Camera-type eye (tissue), 1 donor: ENCODE measurements around the gene GLTP. TPM values are rescaled to one million over a fixed set of nuclear protein-coding genes. Genes with fewer than 3 reads are reported as not detected.

Source experiments
- total RNA-seq: library from RNA; depleted of rRNA; stranded (reverse); fragments of >200 nt; gene quantifications from one replicate; pipeline ENCODE4 v1.2.3, GENCODE V29; 2014

GLTP gene
- 46.0 TPM for total RNA-seq

GRCh38 chr12:109880043-109880931 lies at the start of gene GLTP:
Gene GLTP (minus strand): TSS chr12:109880541. CDS start chr12:109880374, 167 bp downstream.

DNA sequence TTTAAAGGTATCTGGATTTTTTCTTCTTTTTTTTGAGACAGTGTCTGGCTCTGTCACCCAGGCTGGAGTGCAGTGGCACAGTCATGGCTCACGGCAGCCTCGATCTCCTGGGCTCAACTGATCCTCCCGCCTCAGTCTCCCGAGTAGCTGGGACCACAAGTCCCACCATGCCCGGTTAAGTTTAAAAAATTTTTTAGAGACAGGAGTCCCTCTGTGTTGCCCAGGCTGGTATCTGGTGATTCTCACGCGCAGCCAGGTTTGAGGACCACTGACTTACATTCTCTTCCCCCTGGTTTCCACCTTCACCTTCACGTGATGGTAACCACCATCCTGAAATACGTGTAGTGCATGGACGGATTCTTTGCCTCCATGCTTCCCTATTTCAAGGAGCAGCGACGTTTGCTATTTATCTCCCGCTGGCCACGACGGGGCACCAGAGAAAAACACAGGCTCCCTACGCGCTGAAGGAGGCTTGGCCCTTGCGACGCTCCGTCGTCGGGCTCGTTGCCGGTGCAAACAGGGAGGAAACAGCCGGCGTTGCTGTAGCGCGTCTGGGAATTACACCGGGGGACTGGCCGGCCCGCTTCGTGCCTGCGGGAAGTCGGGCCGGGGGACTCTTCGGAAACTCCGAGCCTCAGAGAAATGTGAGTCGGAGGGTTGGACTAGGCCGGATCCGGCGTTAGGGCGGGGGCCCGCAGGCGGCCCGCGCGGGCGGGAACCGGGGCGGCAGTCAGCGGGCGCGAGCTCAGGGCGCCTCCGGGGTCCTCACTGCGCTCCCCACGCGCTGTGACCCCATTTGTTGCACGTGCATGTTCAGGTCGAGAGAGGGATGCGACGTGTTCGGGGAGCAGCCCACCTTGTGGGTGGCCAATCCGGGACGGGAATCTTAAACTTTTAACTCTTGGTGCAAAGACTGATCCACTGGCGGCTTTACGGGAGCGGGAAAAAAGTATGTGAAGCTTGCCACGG lies 19.7 kb upstream of the GLTP start, which contains the start of gene TCHP:
Gene TCHP, plus strand, starts transcription at position 492 of the 969 bp plus-strand sequence. CDS start 2,753 bp downstream, outside the sequence.

DNA sequence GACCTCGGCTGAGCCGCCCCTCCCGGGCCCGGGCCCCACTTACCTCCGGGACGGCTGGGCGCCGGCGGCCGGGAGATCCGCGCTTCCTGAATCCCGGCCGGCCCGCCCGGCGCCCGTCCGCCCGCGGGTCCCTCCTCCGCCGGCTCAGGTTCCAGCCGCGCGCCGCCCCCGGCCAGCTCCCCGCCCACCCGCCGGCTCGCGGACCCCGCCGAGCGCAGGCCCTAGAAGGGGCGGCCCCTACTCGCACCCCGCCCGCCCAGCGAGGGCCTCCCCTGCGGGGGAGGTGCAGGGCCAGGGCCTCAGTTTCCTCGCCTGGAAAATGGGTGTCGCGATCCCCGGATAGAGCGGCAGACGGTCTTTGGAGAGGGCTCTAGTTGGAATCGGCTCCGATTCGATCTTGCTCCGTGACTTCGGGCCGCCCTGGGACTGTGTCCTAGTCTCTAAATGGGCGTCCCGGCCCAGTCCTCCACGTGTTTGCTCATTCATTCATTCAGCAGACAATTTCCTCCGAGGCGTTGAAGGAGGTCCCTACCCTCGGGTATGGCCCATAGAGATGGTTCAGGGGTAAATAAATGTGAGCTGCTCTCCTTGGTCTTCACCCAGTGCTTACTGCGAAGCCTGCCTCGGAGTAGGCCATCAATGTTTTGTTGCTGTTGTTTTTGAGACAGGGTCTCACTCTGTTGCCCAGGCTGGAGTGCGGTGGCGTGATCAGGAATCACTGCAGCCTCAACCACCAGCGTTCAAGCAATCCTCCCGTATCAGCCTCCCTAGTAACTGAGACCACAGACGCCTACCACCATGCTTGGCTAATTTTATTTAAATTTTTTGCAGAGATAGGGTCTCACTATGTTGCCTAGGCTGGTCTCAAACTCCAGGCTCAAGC lies 46.8 kb downstream of the GLTP start, which contains the start of gene TRPV4:
Gene TRPV4, minus strand, starts transcription at position 92 of the 883 bp plus-strand sequence. CDS start 18,602 bp downstream, outside the sequence.

Other genes starting within 250 kb of the GLTP start
- gene FAM222A, start 166.7 kb downstream of the GLTP start, total RNA-seq, result 25.1 TPM
- 1.4 TPM for gene TRPV4, start 47.1 kb downstream of the GLTP start, total RNA-seq
- gene TCHP, start 19.7 kb upstream of the GLTP start, total RNA-seq, result 26.2 TPM
- gene GIT2, start 115.8 kb upstream of the GLTP start, total RNA-seq, result 62.7 TPM
- 60.2 TPM for gene ANKRD13A, start 118.9 kb upstream of the GLTP start, total RNA-seq
- gene C12orf76, start 168.0 kb upstream of the GLTP start, total RNA-seq, result 46.6 TPM
- gene IFT81, start 243.8 kb upstream of the GLTP start, total RNA-seq, result 54.5 TPM